Thyroid gland (tissue), 4 donors: ENCODE data around the gene PHC2.

ENCODE experiments used
- CTCF ChIP-seq, 6 experiments: fragments of 200-600 bp in 3 of 6; fragments of 450-650 bp in 3 of 6; sonication (generic) in 3 of 6; IDR thresholded peaks; one replicate each; pipeline ENCODE4 v1.5.1; 2016 to 2019; ENCODE audit warnings: antibody characterized with exemption in 6 of 6, mild to moderate bottlenecking in 2 of 6, inconsistent platforms in 1 of 6, moderate library complexity in 1 of 6
- POLR2A ChIP-seq, 2 donors: fragments of 450-650 bp; IDR thresholded peaks; one replicate each; pipeline ENCODE4 v1.6.1; 2017; ENCODE audit warnings: antibody characterized with exemption in 2 of 2, mild to moderate bottlenecking in 2 of 2, moderate library complexity in 1 of 2

GRCh38 chr1:33456502-33456886, 25.6 kb upstream of the PHC2 start:
- TF ChIP-seq CTCF (IDR thresholded peaks at IDR 0.05) (no peak), POLR2A (IDR thresholded peaks at IDR 0.05) (no peak)
